Endodermal cell (in vitro differentiated cells): ENCODE data around the gene DOHH. TPM values are rescaled to one million over a fixed set of nuclear protein-coding genes. Genes with fewer than 3 reads are reported as not detected.

Experiments
- DNase-seq: peaks from one replicate; pipeline ENCODE4 v3.0.0-alpha.2; 2017
- H3K27ac ChIP-seq: 2 replicates; pipeline ENCODE4 v1.5.1; 2013; ENCODE audit warnings: mild to moderate bottlenecking, low read depth, low read length, moderate library complexity
- H3K27me3 ChIP-seq: 2 replicates; pipeline ENCODE4 v1.6.1; 2013; ENCODE audit warnings: mild to moderate bottlenecking, low read length, moderate library complexity; ENCODE audit not compliant: insufficient read depth, control insufficient read depth, poor library complexity, severe bottlenecking
- H3K36me3 ChIP-seq: 2 replicates; pipeline ENCODE4 v1.7.0; 2013; ENCODE audit warnings: mild to moderate bottlenecking, low read length, moderate library complexity; ENCODE audit not compliant: control insufficient read depth, insufficient read depth
- H3K4me1 ChIP-seq: one replicate; pipeline ENCODE4 v1.7.0; 2013; ENCODE audit warnings: low read length; ENCODE audit not compliant: control insufficient read depth, insufficient read depth
- H3K4me3 ChIP-seq: 2 replicates; pipeline ENCODE4 v1.5.1; 2013; ENCODE audit warnings: mild to moderate bottlenecking, low read length, moderate library complexity
- H3K9ac ChIP-seq: 2 replicates; pipeline ENCODE4 v1.6.1; 2013; ENCODE audit warnings: mild to moderate bottlenecking, low read length, moderate library complexity; ENCODE audit not compliant: poor library complexity, severe bottlenecking; ENCODE audit errors: extremely low read depth
- H3K9me3 ChIP-seq: 2 replicates; pipeline ENCODE4 v1.6.1; 2013; ENCODE audit warnings: mild to moderate bottlenecking, low read length, moderate library complexity; ENCODE audit not compliant: control insufficient read depth
- H3K27ac Mint-ChIP-seq: 2 replicates; pipeline ENCODE4 v1.8.0; 2020; ENCODE audit warnings: mixed read lengths
- H3K27me3 Mint-ChIP-seq: 2 replicates; pipeline ENCODE4 v1.8.0; 2021; ENCODE audit warnings: mild to moderate bottlenecking, mixed read lengths; ENCODE audit not compliant: insufficient read depth
- H3K36me3 Mint-ChIP-seq: 2 replicates; pipeline ENCODE4 v1.8.0; 2020; ENCODE audit warnings: low read depth, mixed read lengths
- H3K4me1 Mint-ChIP-seq: 2 replicates; pipeline ENCODE4 v1.8.0; 2020; ENCODE audit warnings: mixed read lengths
- H3K4me3 Mint-ChIP-seq: 2 replicates; pipeline ENCODE4 v1.8.0; 2020; ENCODE audit warnings: mild to moderate bottlenecking, moderate library complexity, mixed read lengths
- H3K9me3 Mint-ChIP-seq: 2 replicates; pipeline ENCODE4 v1.8.0; 2020; ENCODE audit warnings: mild to moderate bottlenecking, mixed read lengths
- CTCF ChIP-seq: fragments of 200-600 bp; sonication (generic); conservative IDR thresholded peaks from 2 replicates; pipeline ENCODE4 v1.5.0; 2021; ENCODE audit warnings: antibody characterized with exemption, mild to moderate bottlenecking
- WGBS, 2 experiments: methylation state at CpG; one replicate each; pipeline versions ENCODE4 v1.1.5 to v1.1.7; 2013; ENCODE audit warnings: missing lambda C conversion rate in 2 of 2, mixed read lengths in 1 of 2; ENCODE audit not compliant: insufficient coverage in 1 of 2, insufficient read length in 1 of 2; 5-methylcytosine and 5-hydroxymethylcytosine counted together
- total RNA-seq, 2 donors: library from RNA; stranded (reverse); fragmentation: NEBNext Ultra II Directional in 1 of 2; extraction: Animal tissue kit (Norgen Biotek cat#: 25700) in 1 of 2; gene quantifications; 2 replicates in 1 of 2; 3 replicates in 1 of 2; pipeline ENCODE4 v1.2.1, GENCODE V29; 2021

The DOHH gene
- total RNA-seq, 2 donors from 2014 or later = 13.4 to 14.3 TPM

- peaks cover 14% of the 10 kb centered on the region for H3K36me3 ChIP-seq
- no peaks in the 10 kb centered on the region for H3K4me1 Mint-ChIP-seq
- H3K9me3 ChIP-seq = no peaks in the 10 kb centered on the region
- no peak overlapping the region for H3K27ac ChIP-seq
- H3K9ac ChIP-seq = no peak overlapping the region
- no peak overlapping the region for H3K4me3 Mint-ChIP-seq
- H3K4me1 ChIP-seq = no peaks in the 10 kb centered on the region
- no peak for DNase-seq
- TF ChIP-seq CTCF = no peak
- no peak overlapping the region for H3K27ac Mint-ChIP-seq
- no peak overlapping the region for H3K4me3 ChIP-seq
- no peaks in the 10 kb centered on the region for H3K27me3 ChIP-seq
- no peaks in the 10 kb centered on the region for H3K9me3 Mint-ChIP-seq
- peaks cover 14% of the 10 kb centered on the region for H3K36me3 Mint-ChIP-seq
- WGBS, 2 experiments = 94 to 96% methylated on average over 28 to 36 of the region's 36 CpGs
- no peaks in the 10 kb centered on the region for H3K27me3 Mint-ChIP-seq
Observed at GRCh38 chr19:3547767-3548282, 47.4 kb upstream of the DOHH start.

- Mint-ChIP-seq H3K4me1 (no peaks in the 10 kb centered on the region), H3K36me3 (peaks cover 14% of the 10 kb centered on the region), H3K9me3 (no peaks in the 10 kb centered on the region), H3K27ac (no peak overlapping the region), H3K27me3 (no peaks in the 10 kb centered on the region), H3K4me3 (no peak overlapping the region)
- DNase-seq = peak; percentile 68
- Histone ChIP-seq H3K27me3 (no peaks in the 10 kb centered on the region), H3K4me1 (no peaks in the 10 kb centered on the region), H3K4me3 (no peak overlapping the region), H3K9ac (no peak overlapping the region), H3K36me3 (peaks cover 14% of the 10 kb centered on the region), H3K27ac (no peak overlapping the region), H3K9me3 (no peaks in the 10 kb centered on the region)
- peak; percentile 78 for TF ChIP-seq CTCF
- WGBS, 2 experiments = 92 to 97% methylated on average over 11 to 15 of the region's 15 CpGs
Observed at GRCh38 chr19:3547301-3547731, 46.8 kb upstream of the DOHH start.

- WGBS, 2 experiments = 97% methylated on average over 10 to 23 of the region's 23 CpGs
- no peaks in the 10 kb centered on the region for H3K27me3 ChIP-seq
- no peak for TF ChIP-seq CTCF
- Mint-ChIP-seq H3K27ac (no peak overlapping the region), H3K4me3 (no peak overlapping the region), H3K4me1 (no peaks in the 10 kb centered on the region), H3K27me3 (no peaks in the 10 kb centered on the region), H3K9me3 (no peaks in the 10 kb centered on the region), H3K36me3 (peaks cover 14% of the 10 kb centered on the region)
- H3K9ac ChIP-seq = no peak overlapping the region
- no peak overlapping the region for H3K4me3 ChIP-seq
- H3K9me3 ChIP-seq = no peaks in the 10 kb centered on the region
- H3K36me3 ChIP-seq = peaks cover 14% of the 10 kb centered on the region
- H3K4me1 ChIP-seq = no peaks in the 10 kb centered on the region
- H3K27ac ChIP-seq = no peak overlapping the region
- no peak for DNase-seq
Observed at GRCh38 chr19:3546119-3546518, 45.6 kb upstream of the DOHH start.
